GM21447 (cell line): ENCODE measurements around the gene GCKR.

ENCODE experiments used
- ATAC-seq: cut with Tn5 transposase; IDR thresholded peaks from one replicate; pipeline ENCODE4 v1.9.1; 2021; ENCODE audit not compliant: unreplicated experiment

GCKR gene

DNA sequence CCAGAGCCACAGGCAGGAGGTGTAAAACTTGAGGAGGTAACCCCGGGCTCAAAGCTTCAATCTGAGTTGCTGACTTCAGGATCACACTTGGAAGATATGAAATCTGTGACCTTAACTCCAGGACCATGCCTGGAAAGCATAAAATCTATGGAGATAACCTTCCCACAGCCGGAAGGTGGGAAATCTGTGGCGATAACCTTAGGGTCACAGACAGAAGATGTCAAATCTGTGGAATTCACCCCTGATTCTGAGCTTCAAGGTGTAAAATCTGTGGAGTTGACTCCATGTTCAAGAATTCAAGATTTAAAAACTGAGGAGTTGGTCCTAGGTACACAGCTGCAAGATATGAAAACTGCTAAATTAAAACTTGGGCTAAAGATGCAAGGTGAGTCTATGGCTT, 74.6 kb downstream of the GCKR start:
- no peak for ATAC-seq

DNA sequence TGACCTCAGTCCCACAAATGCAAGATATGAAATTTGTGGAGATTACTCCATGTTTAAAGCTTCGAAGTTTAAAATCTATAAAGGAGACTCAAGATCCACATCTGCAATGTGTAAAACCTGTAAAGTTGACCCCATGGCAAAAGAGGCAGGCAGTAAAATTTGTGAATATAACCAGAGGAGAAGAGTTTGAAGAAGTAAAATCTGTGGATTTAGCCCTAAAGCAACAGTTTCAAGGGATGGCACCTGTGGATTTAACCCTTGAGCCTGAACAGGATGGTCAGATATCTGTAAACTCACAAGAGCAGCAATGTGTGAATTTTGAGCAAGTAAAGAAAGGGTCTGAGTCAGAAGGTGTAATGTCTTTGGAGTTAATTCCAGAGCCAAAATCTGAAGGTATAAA, 75.0 kb downstream of the GCKR start:
- ATAC-seq, result no peak

- ATAC-seq, result no peak
These were observed 75.8 kb downstream of the GCKR start for GRCh38 chr2:27572439-27572838.

GRCh38 chr2:27572998-27573429, 76.4 kb downstream of the GCKR start:
- ATAC-seq, result no peak
